Stomach (tissue), 9 donors: ENCODE results near the gene PLS1. TPM values are rescaled to one million over a fixed set of nuclear protein-coding genes. Genes with fewer than 3 reads are reported as not detected.

Source experiments
- DNase-seq, 2 donors: peaks; one replicate each; pipeline versions ENCODE4 v3.0.0 to v3.0.0-alpha.2; 2013 to 2019
- H3K27ac ChIP-seq, 5 donors: fragments of 200-600 bp in 4 of 5; sonication (generic) in 4 of 5; one replicate each; pipeline ENCODE4 v1.5.1; 2013 to 2019; ENCODE audit warnings: mild to moderate bottlenecking in 1 of 5, moderate library complexity in 1 of 5
- H3K27me3 ChIP-seq, 3 donors: fragments of 200-600 bp; sonication (generic); one replicate each; pipeline ENCODE4 v1.5.1; 2017 to 2019; ENCODE audit warnings: mixed run types in 1 of 3
- H3K36me3 ChIP-seq, 4 donors: fragments of 200-600 bp; sonication (generic); 1 replicate in 3 of 4; 2 replicates in 1 of 4; pipeline ENCODE4 v1.5.1; 2016 to 2019
- H3K4me1 ChIP-seq, 4 donors: fragments of 200-600 bp; sonication (generic); one replicate each; pipeline ENCODE4 v1.5.1; 2016 to 2019
- H3K4me3 ChIP-seq, 4 donors: fragments of 200-600 bp; sonication (generic) in 3 of 4; one replicate each; pipeline ENCODE4 v1.5.1; 2016 to 2019; ENCODE audit warnings: mild to moderate bottlenecking in 1 of 4
- H3K9me3 ChIP-seq, 4 donors: fragments of 200-600 bp; sonication (generic); one replicate each; pipeline ENCODE4 v1.5.1; 2016 to 2019
- EP300 ChIP-seq: sonication (generic); formaldehyde crosslinking; IDR thresholded peaks from one replicate; pipeline ENCODE4 v1.6.1; 2017; ENCODE audit warnings: antibody characterized with exemption
- POLR2A ChIP-seq, 4 donors: fragments of 450-650 bp; IDR thresholded peaks; one replicate each; pipeline ENCODE4 v1.6.1; 2016; ENCODE audit warnings: antibody characterized with exemption in 4 of 4, control low read depth in 2 of 4, mild to moderate bottlenecking in 1 of 4, moderate library complexity in 1 of 4
- POLR2AphosphoS5 ChIP-seq, 3 donors: sonication (generic); formaldehyde crosslinking; IDR thresholded peaks; one replicate each; pipeline ENCODE4 v1.6.1; 2016; ENCODE audit warnings: antibody characterized with exemption in 3 of 3
- WGBS, 5 donors: extraction: QIAGEN DNeasy Blood & Tissue Kit in 3 of 5; methylation state at CpG; one replicate each; pipeline versions ENCODE4 v1.1.5 to v1.1.7; 2013 to 2018; 5-methylcytosine and 5-hydroxymethylcytosine counted together
- intact Hi-C: fragments of 100-400 bp; cut with DNase I; formaldehyde crosslinking; loops from one replicate; pipeline ENCODE4 v1.15.1; 2023; ENCODE audit warnings: low total_unique reads
- polyA plus RNA-seq, 3 donors: library from polyadenylated mRNA; stranded (reverse); fragments of 200-250 nt; gene quantifications; one replicate each; pipeline ENCODE4 v1.2.3, GENCODE V29; 2013
- total RNA-seq, 5 donors: library from RNA; depleted of rRNA; stranded (reverse); fragments of >200 nt; gene quantifications; one replicate each; pipeline versions ENCODE4 v1.1.0 to v1.2.3, GENCODE V29; 2014 to 2016
- TF ChIP-seq, protein P1 (sequence below), 7 experiments: fragments of 450-650 bp in 4 of 7; fragments of 200-600 bp in 3 of 7; sonication (generic) in 3 of 7; IDR thresholded peaks; one replicate each; pipeline ENCODE4 v1.5.1; 2016 to 2019; ENCODE audit warnings: antibody characterized with exemption in 7 of 7, control low read depth in 2 of 7, mild to moderate bottlenecking in 1 of 7
- donor health status: healthy with polysubstance abuse.
- donor health status: Bipolar disorder and iron deficiency.
- donor health status: healthy.

PLS1 gene
- total and polyA plus RNA-seq, 8 donors = 5.2 to 79.1 (median 19.3) TPM

GRCh38 chr3:142609136-142609535 lies 12.9 kb downstream of the PLS1 start:
- 80 to 88% (median 88%) methylated on average over 1 of the region's 1 CpG for WGBS, 5 donors
- Histone ChIP-seq H3K36me3 (no peaks in the 10 kb centered on the region), H3K4me3 (no peak overlapping the region), H3K27me3 (no peaks in the 10 kb centered on the region), H3K9me3 (no peaks in the 10 kb centered on the region), H3K4me1 (peaks cover 0 to 7% (median 0%) of the 10 kb centered on the region in 4 donors), H3K27ac (no peak overlapping the region)
- DNase-seq = no peak
- intact Hi-C loops = no loop called here
- TF ChIP-seq, protein P1, sequence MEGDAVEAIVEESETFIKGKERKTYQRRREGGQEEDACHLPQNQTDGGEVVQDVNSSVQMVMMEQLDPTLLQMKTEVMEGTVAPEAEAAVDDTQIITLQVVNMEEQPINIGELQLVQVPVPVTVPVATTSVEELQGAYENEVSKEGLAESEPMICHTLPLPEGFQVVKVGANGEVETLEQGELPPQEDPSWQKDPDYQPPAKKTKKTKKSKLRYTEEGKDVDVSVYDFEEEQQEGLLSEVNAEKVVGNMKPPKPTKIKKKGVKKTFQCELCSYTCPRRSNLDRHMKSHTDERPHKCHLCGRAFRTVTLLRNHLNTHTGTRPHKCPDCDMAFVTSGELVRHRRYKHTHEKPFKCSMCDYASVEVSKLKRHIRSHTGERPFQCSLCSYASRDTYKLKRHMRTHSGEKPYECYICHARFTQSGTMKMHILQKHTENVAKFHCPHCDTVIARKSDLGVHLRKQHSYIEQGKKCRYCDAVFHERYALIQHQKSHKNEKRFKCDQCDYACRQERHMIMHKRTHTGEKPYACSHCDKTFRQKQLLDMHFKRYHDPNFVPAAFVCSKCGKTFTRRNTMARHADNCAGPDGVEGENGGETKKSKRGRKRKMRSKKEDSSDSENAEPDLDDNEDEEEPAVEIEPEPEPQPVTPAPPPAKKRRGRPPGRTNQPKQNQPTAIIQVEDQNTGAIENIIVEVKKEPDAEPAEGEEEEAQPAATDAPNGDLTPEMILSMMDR (IDR thresholded peaks at IDR 0.05) = no peak
- TF ChIP-seq POLR2AphosphoS5 (IDR thresholded peaks at IDR 0.05) (no peak), POLR2A (IDR thresholded peaks at IDR 0.05) (no peak), EP300 (no peak)

DNA sequence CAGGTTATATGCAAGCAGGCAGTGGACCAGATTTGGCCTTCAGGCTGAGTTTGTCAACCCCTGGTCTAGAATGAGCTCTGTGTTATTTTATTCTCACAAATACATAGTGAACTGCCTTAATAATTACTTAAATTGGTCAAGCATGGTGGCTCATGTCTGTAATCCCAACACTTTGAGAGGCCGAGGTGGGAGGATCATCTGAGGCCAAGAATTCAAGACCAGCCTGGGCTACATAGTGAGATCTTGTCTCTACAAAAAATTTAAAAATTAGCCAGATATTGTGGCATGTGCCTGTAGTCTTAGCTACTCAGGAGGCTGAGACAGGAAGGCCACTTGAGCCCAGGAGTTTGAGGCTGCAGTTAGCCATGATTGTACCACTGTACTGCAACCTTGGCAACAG lies 15.0 kb downstream of the PLS1 start:
- WGBS, 5 donors = 94 to 100% (median 100%) methylated on average over 1 of the region's 1 CpG
- intact Hi-C loops = no loop called here
- H3K9me3 ChIP-seq = no peaks in the 10 kb centered on the region
- DNase-seq = no peak
- no peak for TF ChIP-seq POLR2AphosphoS5 (IDR thresholded peaks at IDR 0.05)
- no peak for TF ChIP-seq EP300
- TF ChIP-seq, protein P1 (IDR thresholded peaks at IDR 0.05) = no peak
- no peak for TF ChIP-seq POLR2A (IDR thresholded peaks at IDR 0.05)
- no peaks in the 10 kb centered on the region for H3K27me3 ChIP-seq
- peaks cover 0 to 7% (median 0%) of the 10 kb centered on the region in 4 donors for H3K4me1 ChIP-seq
- H3K4me3 ChIP-seq = no peak overlapping the region
- H3K27ac ChIP-seq = no peak overlapping the region
- H3K36me3 ChIP-seq = no peaks in the 10 kb centered on the region

DNA sequence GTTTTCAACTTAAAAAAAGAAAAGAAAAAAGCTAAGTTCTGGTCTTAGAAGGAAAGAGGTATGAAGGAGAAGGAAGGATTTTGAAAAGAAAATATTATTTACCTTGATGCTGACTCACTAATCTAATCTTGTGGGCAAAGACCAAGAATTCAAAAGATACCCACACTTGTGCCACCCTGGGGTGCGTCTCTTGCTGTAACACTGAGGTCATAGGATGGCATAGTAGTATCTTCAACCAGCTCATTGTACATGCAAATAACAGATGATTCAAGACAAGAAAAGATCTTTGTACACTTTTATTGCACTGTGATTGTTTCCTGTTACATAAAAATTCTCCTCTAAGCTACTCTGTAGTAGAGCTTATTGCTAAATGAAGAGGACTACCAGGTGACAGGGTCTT lies 17.3 kb downstream of the PLS1 start:
- DNase-seq = no peak
- no peaks in the 10 kb centered on the region for H3K36me3 ChIP-seq
- no peak overlapping the region for H3K4me3 ChIP-seq
- intact Hi-C loops = no loop called here
- TF ChIP-seq EP300 (no peak), POLR2AphosphoS5 (IDR thresholded peaks at IDR 0.05) (no peak), POLR2A (IDR thresholded peaks at IDR 0.05) (no peak)
- TF ChIP-seq, protein P1 (IDR thresholded peaks at IDR 0.05) = no peak
- WGBS, 5 donors = 56 to 78% (median 62%) methylated on average over 1 of the region's 1 CpG
- no peaks in the 10 kb centered on the region for H3K9me3 ChIP-seq
- no peaks in the 10 kb centered on the region for H3K27me3 ChIP-seq
- peaks cover 0 to 20% (median 1%) of the 10 kb centered on the region in 4 donors for H3K4me1 ChIP-seq
- H3K27ac ChIP-seq = no peak overlapping the region

- DNase-seq = no peak
- intact Hi-C loops = no loop called here
- Histone ChIP-seq H3K4me1 (peaks cover 0 to 24% (median 3%) of the 10 kb centered on the region in 4 donors), H3K36me3 (no peaks in the 10 kb centered on the region), H3K27me3 (no peaks in the 10 kb centered on the region), H3K27ac (no peak overlapping the region), H3K9me3 (no peaks in the 10 kb centered on the region), H3K4me3 (no peak overlapping the region)
- WGBS, 5 donors = 81 to 100% (median 91%) methylated on average over 2 of the region's 2 CpGs
- TF ChIP-seq POLR2AphosphoS5 (IDR thresholded peaks at IDR 0.05) (no peak), POLR2A (IDR thresholded peaks at IDR 0.05) (no peak), EP300 (no peak)
- TF ChIP-seq, protein P1 (IDR thresholded peaks at IDR 0.05) = no peak
These were observed 17.9 kb downstream of the PLS1 start for GRCh38 chr3:142614059-142614626.
